GM21786 (cell line): ENCODE data around the gene CLEC16A.
"Not testable (repeated sequence)": the region's sequence is repeated elsewhere in the genome, so short reads cannot be mapped to it uniquely, and the experiment has no call there.

Experiments used
- ATAC-seq: cut with Tn5 transposase; IDR thresholded peaks from one replicate; pipeline ENCODE4 v1.9.1; 2021; ENCODE audit not compliant: unreplicated experiment

CLEC16A gene

DNA sequence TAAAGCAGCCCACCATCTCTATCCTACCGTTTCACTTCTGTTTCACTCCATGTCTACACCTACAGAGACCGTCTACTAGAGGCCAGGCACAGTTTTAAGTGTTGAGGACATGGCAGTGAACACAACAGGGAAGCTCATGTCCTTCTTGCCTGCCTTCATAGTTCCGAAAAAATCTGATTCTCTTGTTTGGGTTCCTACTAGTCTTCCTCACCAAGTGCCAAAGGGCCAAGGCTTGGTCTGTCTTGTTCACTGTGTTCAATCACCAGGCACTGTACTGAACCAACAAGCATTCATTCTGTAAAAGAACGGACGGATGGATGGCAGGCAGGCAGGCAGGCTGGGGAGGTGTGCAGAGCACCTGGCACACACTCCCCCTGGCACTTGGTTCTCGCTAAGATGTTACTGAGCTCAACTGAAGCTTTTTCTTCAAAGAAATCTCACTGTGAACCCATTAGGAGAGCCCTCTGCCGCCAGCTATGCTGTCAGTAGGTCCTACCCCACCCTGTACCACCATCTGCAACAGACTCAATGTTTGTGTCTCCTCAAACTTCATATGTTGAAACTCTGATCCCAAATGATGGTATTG lies 4.6 kb upstream of the CLEC16A start:
- no peak for ATAC-seq

DNA sequence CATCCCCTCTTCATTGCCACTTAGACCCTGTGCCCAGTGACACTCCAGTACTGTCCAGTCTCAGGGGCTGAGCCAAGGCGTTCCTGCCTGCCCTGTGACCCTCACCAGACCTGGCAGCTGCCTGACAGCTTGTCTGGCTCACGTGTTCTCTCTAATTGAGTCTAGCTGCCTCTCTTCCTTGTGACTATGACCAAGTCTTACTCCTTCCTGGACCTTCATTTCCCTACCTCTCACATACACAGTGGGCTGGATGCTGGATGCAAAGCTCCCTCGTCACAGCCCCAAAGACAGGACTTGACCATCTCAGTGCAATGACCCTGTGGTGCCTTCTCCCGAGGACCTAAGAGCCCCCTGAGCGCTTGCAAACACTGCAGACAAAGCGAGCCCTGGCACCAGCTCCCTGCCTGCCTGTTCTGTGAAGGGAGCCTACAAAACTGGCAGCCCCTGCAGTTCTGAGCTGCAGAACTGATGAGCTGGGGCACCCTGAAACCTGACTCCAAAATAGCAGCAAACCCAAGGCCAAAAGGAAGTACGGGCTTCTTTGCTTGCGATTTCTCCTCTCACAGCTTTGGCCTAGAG lies 3.8 kb upstream of the CLEC16A start:
- ATAC-seq = no peak

DNA sequence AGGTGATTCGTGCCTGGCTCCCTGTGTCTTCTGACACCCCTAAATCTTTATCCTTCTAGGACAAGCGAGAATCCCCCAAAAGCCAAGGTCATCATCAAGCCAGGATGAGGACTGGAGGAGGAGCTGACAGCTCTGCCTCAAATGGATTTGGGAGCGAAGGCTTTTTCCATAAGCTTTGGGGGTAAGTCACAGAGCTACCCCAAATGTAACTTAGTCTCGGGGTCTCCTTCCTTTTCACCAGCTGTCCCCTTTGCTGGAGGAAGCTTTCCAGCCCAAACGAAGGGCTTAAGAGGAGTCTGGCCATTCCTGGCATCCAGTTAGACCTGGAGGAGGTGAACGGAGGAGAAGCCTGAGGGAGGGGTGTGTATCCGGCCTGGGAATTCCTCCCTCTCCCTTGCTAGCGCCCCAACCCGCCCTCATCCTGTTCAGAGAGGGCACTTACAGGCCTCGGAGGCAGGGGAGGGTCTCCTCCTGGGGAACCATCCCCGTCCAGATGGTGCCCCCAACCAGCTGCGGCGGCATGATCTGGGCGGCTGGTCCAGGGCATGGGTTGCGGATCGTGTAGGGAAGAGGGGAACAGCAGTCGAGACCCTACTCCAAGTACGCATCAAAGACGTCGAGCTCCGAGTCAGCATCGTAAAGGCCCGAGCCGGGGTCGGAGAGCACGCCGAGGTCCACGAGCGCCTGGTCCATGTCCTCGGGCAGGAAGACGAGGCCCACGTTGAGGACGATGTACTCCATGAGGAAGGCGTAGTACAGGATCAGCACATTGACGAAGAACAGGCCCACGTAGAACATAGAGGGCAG lies 3.0 kb upstream of the CLEC16A start:
- ATAC-seq = no peak

DNA sequence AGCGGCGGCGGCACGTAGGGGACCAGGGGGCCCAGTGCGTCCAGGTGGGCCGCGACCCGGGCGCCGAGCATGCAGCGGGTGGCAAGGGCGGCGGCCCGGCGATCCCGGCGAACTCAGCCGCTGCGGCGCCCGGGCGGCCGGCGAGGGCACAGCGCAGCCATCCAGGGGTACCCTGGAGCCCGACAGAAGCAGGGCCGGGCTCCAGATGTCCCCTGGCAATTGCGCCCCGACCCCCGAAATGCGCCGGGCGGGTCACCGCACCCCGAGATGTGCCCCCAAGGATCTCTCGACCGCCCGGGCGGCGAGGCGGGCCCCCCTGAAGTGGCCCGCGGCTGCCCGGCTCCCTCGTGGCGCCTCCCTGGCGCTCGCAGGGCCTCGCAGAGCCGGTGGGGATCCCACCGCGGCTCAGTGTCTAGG lies 2.4 kb upstream of the CLEC16A start:
- not testable (repeated sequence) for ATAC-seq

DNA sequence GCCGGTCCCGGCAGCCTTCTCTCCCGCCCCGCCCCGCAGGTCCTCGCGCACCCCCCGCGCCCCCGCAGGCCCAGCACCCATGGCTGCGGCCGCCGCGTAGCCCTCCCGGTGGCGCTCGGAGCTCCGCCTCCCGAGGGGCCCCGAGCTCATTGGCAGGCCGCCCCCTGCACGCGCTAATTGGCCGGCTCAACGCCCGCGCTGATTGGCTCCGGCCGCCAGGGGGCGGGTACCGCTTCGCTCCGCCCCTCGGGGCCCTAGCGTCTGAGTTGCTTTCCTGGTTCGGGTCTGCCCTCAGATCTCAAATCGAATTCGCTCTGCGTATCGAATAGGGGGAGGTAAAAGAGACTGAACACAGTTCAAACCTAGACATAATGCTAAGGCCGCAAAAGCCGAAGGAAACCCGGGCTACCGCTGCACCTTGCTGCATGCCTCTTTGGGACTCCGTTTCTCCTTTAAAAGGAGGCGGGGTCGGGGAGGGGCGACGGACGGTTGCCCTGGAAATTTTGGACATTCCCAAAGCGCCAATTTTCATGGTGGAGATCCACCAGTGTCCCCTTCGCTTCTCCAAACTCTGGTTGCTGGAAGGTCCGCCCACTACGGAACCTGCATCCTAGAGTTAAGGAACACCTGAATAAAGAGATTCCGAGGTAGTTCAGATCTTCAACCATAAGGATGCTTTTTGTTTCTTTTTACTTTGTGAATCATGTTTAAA lies 1.9 kb upstream of the CLEC16A start, which contains the start of gene DEXI:
DEXI (minus strand) TSS at position 117 of the 712 bp plus-strand sequence. CDS start 463 bp downstream, outside the sequence.
- peak; percentile 49 for ATAC-seq

DNA sequence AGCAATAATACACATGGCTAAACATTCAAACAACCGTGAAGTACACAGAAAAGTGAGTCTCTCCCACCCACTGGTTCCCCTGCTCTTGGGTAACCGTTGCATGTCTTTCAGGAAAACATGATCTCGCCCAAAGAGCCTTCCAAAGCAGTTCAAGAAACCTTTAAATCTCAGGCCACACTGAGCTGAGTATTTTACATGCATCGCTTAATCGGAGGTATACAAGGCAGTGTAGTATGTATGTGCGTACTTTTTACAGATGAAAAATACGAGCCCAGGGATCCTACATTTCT lies 1.4 kb upstream of the CLEC16A start:
- ATAC-seq = no peak

DNA sequence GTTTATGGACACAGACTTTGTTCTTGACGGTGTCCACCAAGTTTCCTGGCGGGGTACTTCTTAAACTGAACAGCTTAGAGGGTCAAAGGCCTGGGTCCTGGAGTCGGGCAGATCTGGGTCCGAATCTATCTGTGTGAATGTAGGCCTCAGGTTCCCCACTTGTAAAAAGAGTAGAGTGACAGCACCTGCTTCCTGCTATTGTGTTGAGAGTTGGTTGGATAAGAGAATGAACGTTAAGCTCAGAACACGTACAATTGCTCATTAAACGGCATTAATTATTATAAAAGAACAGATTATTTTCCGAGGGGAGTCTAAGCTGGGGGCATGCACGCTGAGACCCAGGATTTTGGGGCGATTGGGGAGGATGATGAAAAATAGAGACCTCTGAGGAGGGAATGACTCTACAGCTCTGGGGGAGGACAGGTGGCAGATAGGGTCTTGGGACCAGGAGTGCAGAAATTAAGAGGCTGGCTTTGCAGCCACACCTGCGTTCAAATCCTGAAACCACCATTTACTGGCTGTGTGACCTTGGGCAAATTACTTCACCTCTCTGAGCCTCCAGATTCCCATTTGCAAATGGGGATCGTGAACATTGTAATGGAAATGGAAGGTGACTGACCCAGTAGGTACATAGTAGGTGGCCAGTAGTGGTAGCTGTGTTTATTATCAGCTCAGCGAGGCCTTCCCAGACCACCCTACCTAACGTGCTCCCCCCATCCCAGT lies 862 bp downstream of the CLEC16A start:
- ATAC-seq = no peak

DNA sequence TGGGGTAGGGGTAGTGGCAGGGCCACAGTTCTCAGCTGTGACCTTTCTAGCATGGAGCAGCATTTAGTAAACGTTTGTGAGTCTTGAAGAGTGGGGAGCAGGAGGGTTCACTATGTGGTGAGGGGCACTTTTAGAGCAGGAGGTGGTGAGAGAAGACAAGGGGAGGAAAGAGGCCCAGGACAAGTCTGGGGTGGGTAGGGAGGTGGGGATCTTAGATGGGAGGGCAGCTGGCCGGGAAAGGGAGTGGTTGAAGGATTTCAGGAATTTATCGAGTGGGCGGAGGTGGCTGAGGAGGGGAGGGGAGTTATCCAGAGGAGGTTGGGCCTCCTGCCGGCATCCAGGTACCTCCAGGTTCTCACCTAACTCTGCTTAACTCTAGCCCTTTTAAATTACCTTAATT lies 1.9 kb downstream of the CLEC16A start:
- no peak for ATAC-seq

DNA sequence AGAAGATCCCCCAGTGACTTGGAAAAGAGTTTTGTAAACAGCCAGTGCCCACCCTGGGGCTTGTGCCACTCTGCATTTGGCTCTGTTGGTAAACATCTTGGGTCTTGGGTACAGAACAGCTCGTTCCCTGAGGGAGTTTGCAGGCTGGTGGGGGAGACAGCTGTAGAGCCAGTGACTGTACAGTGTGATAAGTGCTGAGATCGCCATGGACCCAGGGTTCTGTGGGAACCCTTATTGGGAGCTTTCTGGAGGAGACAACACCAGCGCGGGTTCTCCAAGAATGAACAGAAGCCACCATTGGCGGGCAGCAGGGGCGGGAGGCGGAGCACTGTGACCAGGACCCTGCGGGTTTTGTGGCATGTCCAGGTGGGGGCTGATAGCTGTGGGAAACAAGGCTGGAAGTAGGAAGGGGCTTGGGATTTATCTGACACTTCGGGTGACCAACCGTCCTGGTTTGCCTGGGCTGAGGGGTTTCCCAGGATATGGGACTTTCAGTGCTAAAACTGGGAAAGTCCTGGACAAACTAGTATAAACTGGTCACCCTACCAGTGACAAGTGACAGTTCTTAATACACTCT lies 2.9 kb downstream of the CLEC16A start:
- ATAC-seq = no peak

DNA sequence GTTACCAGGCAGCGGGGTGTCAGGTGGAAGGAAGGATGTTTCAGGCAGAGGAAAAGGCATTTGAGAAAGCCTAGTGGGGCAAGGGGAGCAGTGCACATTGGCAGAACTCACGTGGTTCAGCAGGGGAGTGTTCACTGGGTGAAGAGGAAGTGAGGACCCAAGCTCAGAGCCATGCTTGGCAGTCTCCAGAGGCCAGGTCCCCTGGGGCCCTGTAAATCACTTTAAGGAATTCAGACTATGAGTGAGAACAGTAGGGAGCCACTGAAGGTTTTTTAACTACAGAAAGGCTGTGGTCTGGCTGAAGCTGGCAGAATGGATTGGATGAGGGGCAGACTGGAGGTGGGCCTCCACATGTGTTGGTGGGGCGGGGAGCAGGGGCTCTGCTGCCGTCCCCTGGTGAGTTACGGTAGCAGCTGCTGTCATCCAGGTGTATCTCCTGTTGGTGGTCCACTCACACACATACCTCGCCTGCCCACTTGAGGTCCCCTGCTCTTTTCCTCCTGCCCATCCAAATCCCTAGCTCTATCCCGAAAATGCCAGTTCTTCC lies 5.1 kb downstream of the CLEC16A start:
- peak; percentile 74 for ATAC-seq

DNA sequence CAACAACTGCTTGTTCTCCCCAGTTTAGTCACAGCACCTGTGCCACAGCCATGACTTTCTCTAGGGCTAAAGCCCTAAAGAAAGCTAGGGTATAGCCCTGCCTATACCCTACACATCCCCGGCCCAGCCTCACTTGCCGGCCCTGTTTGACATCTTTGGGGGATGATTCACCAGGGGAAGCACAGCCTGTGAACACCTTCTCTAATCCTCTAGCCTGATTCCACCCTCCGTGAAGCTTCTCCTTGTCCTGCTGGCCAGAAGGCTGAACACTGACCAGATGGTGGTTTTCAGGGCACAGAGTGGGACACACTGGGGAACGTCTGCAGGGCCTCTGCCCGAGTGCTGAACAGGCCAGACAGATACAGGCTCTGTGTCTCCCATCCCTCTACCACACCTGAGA lies 6.0 kb downstream of the CLEC16A start:
- ATAC-seq = no peak

DNA sequence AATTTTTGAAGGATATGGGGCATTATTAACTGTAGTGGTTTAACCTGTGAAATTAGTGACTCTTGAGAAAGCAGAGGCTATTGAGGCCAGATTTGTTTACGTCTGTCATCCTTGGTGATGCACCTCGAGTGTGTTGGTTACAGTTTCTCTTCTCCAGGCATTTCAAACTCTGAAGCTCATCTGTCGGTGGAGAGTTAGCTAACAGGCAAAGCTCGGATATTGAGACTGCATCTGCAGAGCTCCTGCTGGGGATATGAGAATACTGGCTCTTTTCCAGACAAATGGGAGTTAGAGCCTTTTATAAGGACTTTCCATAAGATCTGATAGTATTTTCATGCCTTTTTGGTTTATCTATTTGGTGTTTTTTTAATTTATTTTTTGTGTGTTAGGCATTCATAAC lies 6.7 kb downstream of the CLEC16A start:
- ATAC-seq = no peak

DNA sequence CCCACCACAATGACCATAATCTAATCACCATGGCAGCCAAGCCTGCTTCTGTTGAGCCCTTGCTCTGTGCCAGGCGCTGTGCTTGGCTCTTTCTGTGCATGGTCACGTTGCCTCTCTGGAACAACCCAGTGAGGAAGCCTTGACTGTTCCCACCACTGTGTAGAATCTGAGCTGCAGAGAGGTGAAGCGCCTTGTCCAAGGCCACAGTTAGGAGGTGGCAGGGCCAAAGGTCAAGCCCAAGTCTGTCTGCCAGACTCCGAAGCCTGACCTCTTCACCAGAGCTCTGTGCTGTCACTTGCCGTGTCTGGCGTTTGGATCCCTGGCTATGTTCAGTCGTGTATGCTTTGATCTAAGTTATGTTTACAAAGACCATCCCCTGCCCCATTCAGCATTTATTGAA lies 10.5 kb downstream of the CLEC16A start:
- ATAC-seq = no peak

DNA sequence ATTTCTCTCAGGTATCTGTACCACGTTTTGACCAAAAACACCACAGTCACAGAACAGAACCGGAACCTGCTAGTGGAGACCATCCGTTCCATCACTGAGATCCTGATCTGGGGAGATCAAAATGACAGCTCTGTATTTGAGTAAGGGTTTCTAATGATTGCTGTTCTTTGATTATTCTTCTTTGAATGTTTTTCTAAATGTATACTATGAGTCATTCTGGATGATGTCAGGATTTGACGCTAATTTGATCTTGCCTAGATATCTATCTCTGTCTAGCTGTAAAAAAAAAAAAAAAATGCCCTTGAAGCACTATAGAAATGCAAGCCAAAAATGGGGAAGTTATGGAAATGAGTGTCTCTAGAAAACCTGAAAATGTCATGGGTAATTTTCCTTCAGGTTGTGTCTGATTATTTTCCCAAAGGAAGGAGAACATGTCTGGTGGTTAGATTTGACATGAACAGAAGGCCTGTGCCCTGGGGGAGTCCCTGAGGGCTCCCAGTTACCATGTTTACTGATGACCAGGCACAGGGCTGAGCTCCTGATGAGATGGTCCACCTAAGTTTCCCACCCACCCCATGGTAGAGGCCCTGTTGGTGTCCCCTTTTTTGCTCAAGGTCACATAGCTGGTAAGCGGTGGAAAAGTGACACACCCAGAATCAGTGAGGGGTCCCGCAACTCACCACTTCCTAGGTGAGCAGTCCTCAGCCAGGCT lies 13.6 kb downstream of the CLEC16A start:
- ATAC-seq = no peak

DNA sequence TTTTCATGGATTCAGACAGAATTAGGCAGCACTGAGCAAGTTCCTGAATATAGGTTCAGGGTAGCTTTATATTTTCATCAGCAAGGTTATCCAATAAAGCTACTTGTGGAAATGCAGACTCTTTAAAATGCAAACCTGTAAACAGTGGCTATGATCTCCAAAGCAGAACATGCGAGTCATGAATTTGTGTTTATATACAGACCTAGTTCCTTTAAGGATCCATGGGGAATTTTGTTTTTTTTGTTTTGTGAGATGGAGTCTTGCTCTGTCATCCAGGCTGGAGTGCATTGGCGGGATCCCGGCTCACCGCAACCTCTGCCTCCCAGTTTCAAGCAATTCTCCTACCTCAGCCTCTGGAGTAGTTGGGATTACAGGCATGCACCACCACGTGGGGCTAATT lies 14.8 kb downstream of the CLEC16A start:
- no peak for ATAC-seq

DNA sequence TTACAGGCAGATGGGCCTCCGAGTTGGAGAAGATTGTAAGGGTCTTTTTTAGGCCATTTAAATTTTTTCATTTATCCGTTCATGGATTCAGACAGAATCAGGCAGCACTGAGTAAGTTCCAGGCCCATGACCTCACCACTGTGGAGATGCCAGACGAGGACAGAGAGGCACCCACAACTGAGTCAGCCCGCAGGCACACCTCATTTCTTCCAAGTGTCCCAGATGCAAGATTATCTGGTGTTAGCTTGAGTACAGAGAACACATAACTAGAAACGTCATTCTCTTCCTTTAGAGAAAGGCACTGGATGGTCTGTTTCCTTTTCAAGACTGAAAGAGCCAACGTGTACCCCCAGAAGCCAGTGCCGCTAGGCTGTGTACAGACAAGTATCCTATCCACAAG lies 16.9 kb downstream of the CLEC16A start:
- no peak for ATAC-seq

DNA sequence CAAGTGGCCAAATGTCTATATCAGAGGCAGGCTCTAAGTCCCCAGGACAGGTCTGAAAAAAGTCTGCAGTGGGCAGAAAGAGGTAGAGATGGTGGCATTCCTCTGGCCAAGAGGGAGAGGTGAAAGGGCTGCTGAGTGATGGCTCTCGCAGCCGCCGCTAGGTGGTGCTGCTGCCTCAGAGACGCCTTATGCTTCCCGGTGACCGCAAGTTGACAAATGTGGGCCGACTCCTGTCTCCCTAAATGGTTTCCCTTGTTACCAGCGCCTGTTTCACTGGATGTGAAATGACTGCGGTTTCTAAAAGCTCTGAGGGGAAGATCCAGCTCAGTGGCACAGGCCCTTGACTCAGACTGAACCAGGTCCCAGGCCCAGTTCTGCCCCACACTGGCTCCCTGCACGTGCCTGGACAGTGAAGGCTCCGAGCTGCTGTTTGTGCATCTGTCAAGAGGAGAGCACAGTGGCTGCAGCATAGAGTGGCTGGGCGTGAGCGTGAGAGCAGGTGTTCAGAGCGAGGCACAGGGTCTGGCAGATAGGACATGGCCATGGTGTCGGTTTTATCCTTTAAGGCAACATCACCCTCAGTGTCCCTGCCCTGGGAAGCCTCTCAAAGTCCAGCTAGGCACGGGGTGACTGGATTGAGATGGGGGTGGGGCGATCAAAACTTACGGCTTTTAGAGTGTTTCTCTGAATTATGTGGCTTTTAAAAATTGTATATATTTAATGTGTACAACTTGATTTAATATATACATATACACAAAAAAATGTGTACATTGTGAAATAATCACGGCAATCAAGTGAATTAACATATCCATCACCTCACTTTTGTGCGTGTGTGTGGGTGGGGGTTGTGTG lies 19.9 kb downstream of the CLEC16A start:
- ATAC-seq = peak; percentile 28

DNA sequence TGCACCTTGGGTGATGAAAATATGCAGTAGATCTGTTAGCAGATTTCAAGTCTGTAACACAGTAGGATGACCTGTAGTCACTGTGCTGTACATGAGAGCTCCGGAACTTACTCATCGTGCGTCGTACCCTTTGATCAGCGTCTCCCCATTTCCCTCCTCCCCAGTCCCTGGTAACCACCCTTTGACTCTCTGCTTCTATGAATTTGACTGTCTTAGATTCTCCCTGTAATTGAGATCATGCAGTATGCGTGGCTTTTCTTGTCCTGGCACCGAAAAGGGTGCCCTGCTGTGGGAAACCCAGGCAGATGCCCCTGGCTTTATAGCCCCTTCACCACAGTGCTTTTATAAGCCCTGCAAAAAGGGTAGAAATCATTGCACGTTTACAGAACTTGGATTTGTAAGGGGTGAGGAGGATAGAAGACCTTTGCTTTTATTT lies 20.5 kb downstream of the CLEC16A start:
- ATAC-seq = no peak
